Vagina (tissue), 2 donors: ENCODE measurements around the gene PDE7B. TPM values are rescaled to one million over a fixed set of nuclear protein-coding genes. Genes with fewer than 3 reads are reported as not detected.

Experiments
- DNase-seq, 2 donors: peaks; one replicate each; pipeline ENCODE4 v3.0.0-alpha.2; 2017; ENCODE audit errors: extremely low spot score in 2 of 2
- H3K27ac ChIP-seq: fragments of 200-600 bp; sonication (generic); one replicate; pipeline ENCODE4 v1.5.1; 2019
- H3K27me3 ChIP-seq: fragments of 200-600 bp; sonication (generic); one replicate; pipeline ENCODE4 v1.5.1; 2019
- H3K36me3 ChIP-seq, 2 donors: fragments of 200-600 bp; sonication (generic); one replicate each; pipeline ENCODE4 v1.5.1; 2017 to 2019
- H3K4me1 ChIP-seq: fragments of 200-600 bp; sonication (generic); one replicate; pipeline ENCODE4 v1.5.1; 2019
- H3K4me3 ChIP-seq, 2 donors: fragments of 200-600 bp; sonication (generic); 1 replicate in 1 of 2; 2 replicates in 1 of 2; pipeline ENCODE4 v1.5.1; 2016 to 2019
- H3K9me3 ChIP-seq: fragments of 200-600 bp; sonication (generic); one replicate; pipeline ENCODE4 v1.5.1; 2019
- POLR2A ChIP-seq, 2 donors: fragments of 450-650 bp; IDR thresholded peaks; one replicate each; pipeline ENCODE4 v1.6.1; 2017; ENCODE audit warnings: antibody characterized with exemption in 2 of 2, mild to moderate bottlenecking in 2 of 2, moderate library complexity in 2 of 2
- POLR2AphosphoS5 ChIP-seq, 2 donors: sonication (generic); formaldehyde crosslinking; IDR thresholded peaks; one replicate each; pipeline ENCODE4 v1.9.0; 2017; ENCODE audit warnings: antibody characterized with exemption in 2 of 2, mild to moderate bottlenecking in 2 of 2, low read depth in 1 of 2; ENCODE audit not compliant: insufficient read depth in 1 of 2
- intact Hi-C: fragments of 100-400 bp; cut with DNase I; formaldehyde crosslinking; loops from one replicate; pipeline ENCODE4 v1.15.1; 2023
- total RNA-seq: library from RNA; depleted of rRNA; stranded (reverse); fragments of >200 nt; gene quantifications from one replicate; pipeline ENCODE4 v1.2.3, GENCODE V29; 2016
- TF ChIP-seq, protein P1 (sequence below), 3 experiments: fragments of 450-650 bp in 2 of 3; fragments of 200-600 bp in 1 of 3; sonication (generic) in 1 of 3; IDR thresholded peaks; one replicate each; pipeline ENCODE4 v1.5.1; 2017 to 2019; ENCODE audit warnings: antibody characterized with exemption in 3 of 3, mild to moderate bottlenecking in 2 of 3, moderate library complexity in 2 of 3

The PDE7B gene
- total RNA-seq, 1 donor from 2014 or later = 6.9 TPM

DNA sequence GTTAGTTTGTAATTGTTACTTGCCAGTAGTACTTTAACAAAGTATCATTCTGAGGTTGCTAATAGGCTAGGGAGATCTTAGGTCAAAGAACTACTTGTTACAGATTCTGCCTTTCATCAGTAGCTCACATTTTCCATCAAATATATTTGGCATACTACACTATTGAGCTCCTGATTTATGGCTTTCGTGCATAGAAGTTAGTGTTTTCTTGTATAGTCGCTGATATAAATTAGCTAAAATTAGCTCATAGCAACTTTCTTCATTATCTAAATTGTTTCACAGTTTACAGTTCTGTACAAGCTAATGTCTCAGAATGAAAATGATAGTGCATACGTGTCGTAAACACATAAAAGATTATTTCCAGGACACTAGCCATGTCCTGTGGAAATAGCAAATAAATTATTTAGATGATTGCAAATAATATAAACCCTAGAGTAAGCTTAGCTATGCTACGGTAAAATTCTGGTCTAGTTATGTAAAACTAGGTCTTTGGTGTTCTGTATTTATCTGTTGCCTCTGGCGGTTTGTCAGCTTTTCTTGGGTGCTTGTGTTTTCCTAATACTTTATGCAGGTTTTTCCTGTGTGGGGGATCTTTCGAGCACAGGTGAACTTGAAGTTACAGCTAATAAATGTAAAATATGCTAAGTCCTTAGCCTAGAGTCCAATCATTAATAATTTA, 15.1 kb downstream of the PDE7B start:
- intact Hi-C loops = no loop called here
- H3K4me1 ChIP-seq = no peaks in the 10 kb centered on the region
- H3K9me3 ChIP-seq = no peaks in the 10 kb centered on the region
- no peak overlapping the region for H3K27ac ChIP-seq
- H3K27me3 ChIP-seq = no peaks in the 10 kb centered on the region
- DNase-seq = no peak
- TF ChIP-seq, protein P1, sequence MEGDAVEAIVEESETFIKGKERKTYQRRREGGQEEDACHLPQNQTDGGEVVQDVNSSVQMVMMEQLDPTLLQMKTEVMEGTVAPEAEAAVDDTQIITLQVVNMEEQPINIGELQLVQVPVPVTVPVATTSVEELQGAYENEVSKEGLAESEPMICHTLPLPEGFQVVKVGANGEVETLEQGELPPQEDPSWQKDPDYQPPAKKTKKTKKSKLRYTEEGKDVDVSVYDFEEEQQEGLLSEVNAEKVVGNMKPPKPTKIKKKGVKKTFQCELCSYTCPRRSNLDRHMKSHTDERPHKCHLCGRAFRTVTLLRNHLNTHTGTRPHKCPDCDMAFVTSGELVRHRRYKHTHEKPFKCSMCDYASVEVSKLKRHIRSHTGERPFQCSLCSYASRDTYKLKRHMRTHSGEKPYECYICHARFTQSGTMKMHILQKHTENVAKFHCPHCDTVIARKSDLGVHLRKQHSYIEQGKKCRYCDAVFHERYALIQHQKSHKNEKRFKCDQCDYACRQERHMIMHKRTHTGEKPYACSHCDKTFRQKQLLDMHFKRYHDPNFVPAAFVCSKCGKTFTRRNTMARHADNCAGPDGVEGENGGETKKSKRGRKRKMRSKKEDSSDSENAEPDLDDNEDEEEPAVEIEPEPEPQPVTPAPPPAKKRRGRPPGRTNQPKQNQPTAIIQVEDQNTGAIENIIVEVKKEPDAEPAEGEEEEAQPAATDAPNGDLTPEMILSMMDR (IDR thresholded peaks at IDR 0.05) = no peak
- no peak for TF ChIP-seq POLR2A (IDR thresholded peaks at IDR 0.05)
- TF ChIP-seq POLR2AphosphoS5 (IDR thresholded peaks at IDR 0.05; ENCODE audit: insufficient read depth in 1 of 2, low read depth in 1 of 2) = no peak
- H3K36me3 ChIP-seq = no peaks in the 10 kb centered on the region
- H3K4me3 ChIP-seq = no peak overlapping the region

DNA sequence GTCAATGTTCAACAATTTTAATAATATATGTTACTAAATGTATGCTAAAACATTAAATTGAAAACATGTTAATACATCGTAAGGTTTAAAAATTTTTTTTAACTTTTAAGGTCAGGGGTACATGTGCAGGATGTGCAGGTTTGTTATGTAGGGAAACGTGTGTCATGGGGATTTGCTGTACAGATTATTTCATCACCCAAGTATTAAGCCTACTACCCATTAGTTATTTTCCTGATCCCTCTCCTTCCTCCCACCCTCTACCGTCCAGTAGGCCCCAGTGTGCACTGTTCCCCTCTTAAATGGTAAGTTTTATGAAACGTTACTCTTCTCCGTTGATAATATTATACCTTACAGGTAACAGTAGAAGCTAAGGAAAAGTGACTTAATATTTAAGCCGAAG, 15.8 kb downstream of the PDE7B start:
- Histone ChIP-seq H3K9me3 (no peaks in the 10 kb centered on the region), H3K4me3 (no peak overlapping the region), H3K27me3 (no peaks in the 10 kb centered on the region), H3K4me1 (no peaks in the 10 kb centered on the region), H3K27ac (no peak overlapping the region), H3K36me3 (no peaks in the 10 kb centered on the region)
- DNase-seq = no peak
- intact Hi-C loops = no loop called here
- no peak for TF ChIP-seq POLR2AphosphoS5 (IDR thresholded peaks at IDR 0.05; ENCODE audit: insufficient read depth in 1 of 2, low read depth in 1 of 2)
- no peak for TF ChIP-seq POLR2A (IDR thresholded peaks at IDR 0.05)
- TF ChIP-seq, protein P1 (IDR thresholded peaks at IDR 0.05) = no peak

DNA sequence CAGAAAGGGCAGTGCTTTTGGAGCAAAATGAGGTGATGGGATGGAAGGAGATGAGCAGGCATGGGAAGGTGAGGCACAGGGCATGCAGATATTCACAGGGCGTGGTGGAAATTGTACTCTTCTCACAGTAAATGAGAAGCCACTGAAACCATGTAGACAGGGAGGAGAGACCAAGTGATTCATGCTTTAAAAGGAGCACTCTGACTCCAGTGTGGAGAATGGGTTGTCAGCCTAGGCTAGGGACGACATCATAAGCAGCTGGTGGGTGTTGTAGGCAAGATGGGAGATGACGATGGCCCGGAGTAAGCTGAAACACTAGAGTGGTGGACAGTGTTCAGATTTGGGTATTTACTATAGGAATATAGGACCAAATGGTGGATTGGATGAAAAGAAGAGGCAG, 18.4 kb downstream of the PDE7B start:
- TF ChIP-seq POLR2A (IDR thresholded peaks at IDR 0.05) (no peak), POLR2AphosphoS5 (IDR thresholded peaks at IDR 0.05; ENCODE audit: insufficient read depth in 1 of 2, low read depth in 1 of 2) (no peak)
- TF ChIP-seq, protein P1 (IDR thresholded peaks at IDR 0.05) = no peak
- H3K36me3 ChIP-seq = no peaks in the 10 kb centered on the region
- H3K9me3 ChIP-seq = no peaks in the 10 kb centered on the region
- no peak overlapping the region for H3K4me3 ChIP-seq
- H3K27ac ChIP-seq = no peak overlapping the region
- intact Hi-C loops = no loop called here
- no peak for DNase-seq
- H3K4me1 ChIP-seq = no peaks in the 10 kb centered on the region
- H3K27me3 ChIP-seq = no peaks in the 10 kb centered on the region

DNA sequence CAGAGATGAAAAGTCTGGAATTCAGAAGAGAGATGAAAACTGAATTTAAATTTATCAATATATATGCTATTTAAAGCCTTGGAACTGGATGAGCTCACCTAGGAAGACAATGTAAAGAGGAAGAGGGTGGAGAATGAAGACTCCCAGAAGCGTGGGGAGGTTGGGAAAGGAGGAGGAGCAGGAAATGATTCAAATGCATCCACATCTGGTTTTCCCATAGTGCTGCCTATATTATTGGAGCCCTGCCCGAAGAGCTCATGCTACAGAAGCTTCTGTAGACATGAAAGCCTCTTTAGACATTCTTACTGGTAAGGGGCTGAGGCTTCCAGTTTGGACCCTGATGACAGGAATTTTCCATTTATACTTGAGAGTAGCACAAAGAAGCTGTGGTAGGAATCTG, 19.2 kb downstream of the PDE7B start:
- no peaks in the 10 kb centered on the region for H3K27me3 ChIP-seq
- H3K4me1 ChIP-seq = no peaks in the 10 kb centered on the region
- no peaks in the 10 kb centered on the region for H3K36me3 ChIP-seq
- DNase-seq = no peak
- intact Hi-C loops = no loop called here
- no peak for TF ChIP-seq POLR2AphosphoS5 (IDR thresholded peaks at IDR 0.05; ENCODE audit: insufficient read depth in 1 of 2, low read depth in 1 of 2)
- TF ChIP-seq, protein P1 (IDR thresholded peaks at IDR 0.05) = no peak
- no peak for TF ChIP-seq POLR2A (IDR thresholded peaks at IDR 0.05)
- no peak overlapping the region for H3K27ac ChIP-seq
- no peak overlapping the region for H3K4me3 ChIP-seq
- H3K9me3 ChIP-seq = no peaks in the 10 kb centered on the region

DNA sequence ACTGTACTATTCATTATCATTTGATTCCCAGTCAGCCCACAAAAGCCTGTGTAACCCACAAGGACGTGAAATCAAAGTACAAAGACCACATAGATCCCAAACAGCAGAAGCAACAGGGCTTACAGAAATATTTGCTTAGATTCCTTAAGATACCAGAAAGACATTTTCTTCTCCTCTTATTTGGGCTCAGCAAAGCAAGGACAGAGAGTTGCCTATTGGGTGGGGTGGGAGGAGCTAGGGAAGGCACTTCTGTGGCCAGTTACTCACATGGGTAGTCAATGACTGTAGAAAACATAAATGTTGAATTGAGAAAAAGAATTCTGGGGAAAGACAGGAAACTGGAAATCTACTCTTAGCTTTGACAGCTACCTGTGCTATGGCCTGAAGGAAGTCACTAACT, 19.8 kb downstream of the PDE7B start:
- Histone ChIP-seq H3K4me1 (no peaks in the 10 kb centered on the region), H3K4me3 (no peak overlapping the region), H3K36me3 (no peaks in the 10 kb centered on the region), H3K27ac (no peak overlapping the region), H3K27me3 (no peaks in the 10 kb centered on the region), H3K9me3 (no peaks in the 10 kb centered on the region)
- intact Hi-C loops = no loop called here
- TF ChIP-seq POLR2A (IDR thresholded peaks at IDR 0.05) (no peak), POLR2AphosphoS5 (IDR thresholded peaks at IDR 0.05; ENCODE audit: insufficient read depth in 1 of 2, low read depth in 1 of 2) (no peak)
- TF ChIP-seq, protein P1 (IDR thresholded peaks at IDR 0.05) = no peak
- no peak for DNase-seq
